Measurements from ENCODE around the gene ATP9A. TPM values are rescaled to one million over a fixed set of nuclear protein-coding genes. Genes with fewer than 3 reads are reported as not detected.

ATP9A gene
- polyA plus RNA-seq, 1 experiment = 35.3 TPM

DNA sequence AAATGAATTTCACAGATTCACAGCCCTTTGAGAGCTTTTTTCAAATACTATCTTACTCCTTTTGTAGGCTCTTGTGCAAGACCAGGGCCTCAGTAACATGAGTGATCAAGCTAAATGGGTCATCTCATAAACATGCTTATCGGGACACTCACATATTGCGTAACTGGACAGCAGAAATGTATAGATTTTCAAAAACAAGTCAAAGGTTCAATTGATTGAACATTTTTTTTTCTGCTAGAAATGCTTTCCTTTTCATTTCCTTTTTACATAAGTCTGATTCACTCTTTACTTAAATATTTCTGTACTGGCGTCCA is 42.8 kb upstream of the ATP9A start:
- H3K4me3 ChIP-seq (ENCODE audit: low read depth, low read length) = no peak overlapping the region
- no peaks in the 10 kb centered on the region for H3K9me3 ChIP-seq (ENCODE audit: control insufficient read depth, insufficient read depth, low read length)
- no peaks in the 10 kb centered on the region for H3K27me3 ChIP-seq (ENCODE audit: control insufficient read depth, insufficient read depth, low read length)
- no peak overlapping the region for H3K27ac ChIP-seq (ENCODE audit: low read depth, low read length)
- ChIA-PET POLR2A (no interaction called here), CTCF (interaction anchor here (4.0 kb wide), 1 partner anchor 11 kb away, joined by 21 read pairs; no protein-coding TSS in a partner anchor)
- peak; percentile 39 for DNase-seq (ENCODE audit: low read depth, low spot score)
- TF ChIP-seq, protein P1, sequence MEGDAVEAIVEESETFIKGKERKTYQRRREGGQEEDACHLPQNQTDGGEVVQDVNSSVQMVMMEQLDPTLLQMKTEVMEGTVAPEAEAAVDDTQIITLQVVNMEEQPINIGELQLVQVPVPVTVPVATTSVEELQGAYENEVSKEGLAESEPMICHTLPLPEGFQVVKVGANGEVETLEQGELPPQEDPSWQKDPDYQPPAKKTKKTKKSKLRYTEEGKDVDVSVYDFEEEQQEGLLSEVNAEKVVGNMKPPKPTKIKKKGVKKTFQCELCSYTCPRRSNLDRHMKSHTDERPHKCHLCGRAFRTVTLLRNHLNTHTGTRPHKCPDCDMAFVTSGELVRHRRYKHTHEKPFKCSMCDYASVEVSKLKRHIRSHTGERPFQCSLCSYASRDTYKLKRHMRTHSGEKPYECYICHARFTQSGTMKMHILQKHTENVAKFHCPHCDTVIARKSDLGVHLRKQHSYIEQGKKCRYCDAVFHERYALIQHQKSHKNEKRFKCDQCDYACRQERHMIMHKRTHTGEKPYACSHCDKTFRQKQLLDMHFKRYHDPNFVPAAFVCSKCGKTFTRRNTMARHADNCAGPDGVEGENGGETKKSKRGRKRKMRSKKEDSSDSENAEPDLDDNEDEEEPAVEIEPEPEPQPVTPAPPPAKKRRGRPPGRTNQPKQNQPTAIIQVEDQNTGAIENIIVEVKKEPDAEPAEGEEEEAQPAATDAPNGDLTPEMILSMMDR (IDR thresholded peaks at IDR 0.05; ENCODE audit: low read depth, low read length) = no peak

DNA sequence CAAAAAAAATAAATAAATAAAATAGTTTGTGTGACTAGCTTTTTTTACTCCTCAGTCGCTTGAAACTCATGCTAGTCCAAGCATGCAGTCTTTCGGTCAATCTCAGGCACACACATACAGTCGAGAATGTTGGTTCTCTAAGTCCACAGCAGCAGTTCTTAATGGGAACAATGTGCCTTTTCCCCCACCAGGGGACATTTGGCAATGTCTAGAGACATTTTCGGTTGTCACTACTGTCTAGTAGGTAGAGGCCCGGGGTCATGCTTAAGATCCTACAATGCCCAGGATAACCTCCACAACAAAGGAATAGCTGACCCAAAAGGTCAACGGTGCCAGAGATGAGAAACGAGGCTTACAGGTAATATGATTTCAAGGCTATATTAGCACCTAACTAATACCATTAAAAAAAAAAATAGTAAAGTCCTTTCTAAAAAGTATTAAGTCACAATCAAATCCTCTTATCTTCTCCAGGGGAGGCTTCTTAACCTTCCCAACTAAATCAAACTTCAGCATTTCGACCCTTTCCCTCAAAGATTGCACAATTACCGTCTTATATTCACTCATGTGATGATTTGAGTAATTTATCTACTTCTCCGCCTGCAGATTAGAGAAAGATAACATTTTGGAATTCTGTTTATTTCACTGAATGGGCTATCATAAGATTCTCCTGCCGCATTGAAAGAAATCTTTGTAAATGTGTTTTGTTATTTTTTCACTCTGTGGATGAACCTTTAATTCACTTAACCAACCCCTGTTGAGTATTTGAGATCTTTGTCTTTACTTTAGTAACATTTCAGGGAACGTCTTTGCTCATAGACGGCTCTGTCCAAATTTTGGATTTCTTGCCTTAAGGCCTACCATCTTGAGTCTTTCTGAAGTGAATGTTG is 42.2 kb upstream of the ATP9A start:
- H3K27me3 ChIP-seq (ENCODE audit: control insufficient read depth, insufficient read depth, low read length) = no peaks in the 10 kb centered on the region
- ChIA-PET CTCF (interaction anchor here (0.6 to 4.0 kb wide), 2 partner anchors 11 to 270 kb away, joined by 3 to 21 read pairs; no protein-coding TSS in a partner anchor), POLR2A (interaction anchor here (0.6 kb wide), 1 partner anchor 93 kb away, joined by 8 read pairs; no protein-coding TSS in a partner anchor)
- TF ChIP-seq, protein P1 (IDR thresholded peaks at IDR 0.05; ENCODE audit: low read depth, low read length) = no peak
- no peaks in the 10 kb centered on the region for H3K9me3 ChIP-seq (ENCODE audit: control insufficient read depth, insufficient read depth, low read length)
- no peak for DNase-seq (ENCODE audit: low read depth, low spot score)
- H3K4me3 ChIP-seq (ENCODE audit: low read depth, low read length) = no peak overlapping the region
- H3K27ac ChIP-seq (ENCODE audit: low read depth, low read length) = no peak overlapping the region

DNA sequence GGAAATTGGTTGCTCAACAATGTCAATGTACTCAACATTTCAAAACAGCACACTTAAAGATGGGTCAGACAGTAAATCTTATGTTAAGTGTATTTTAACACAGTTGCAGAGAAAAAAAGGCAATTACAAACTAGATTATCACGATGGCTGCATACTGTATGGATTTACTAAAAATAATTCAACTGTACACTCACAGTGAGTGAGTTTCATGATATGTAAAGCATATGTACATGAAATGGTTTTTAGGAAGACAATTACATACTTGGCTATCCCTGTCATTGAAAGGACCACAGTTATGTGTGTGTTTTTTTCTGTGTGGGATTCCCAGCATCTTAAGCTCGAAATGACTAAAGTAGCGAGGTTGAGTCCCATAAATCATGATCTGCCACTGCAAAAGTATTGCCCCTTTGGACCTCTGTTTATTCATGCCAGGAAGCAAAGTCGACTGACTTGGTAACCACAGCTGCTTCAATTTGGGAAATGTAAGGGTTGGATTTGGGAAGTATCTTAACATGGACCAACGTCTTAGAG is 39.6 kb upstream of the ATP9A start:
- Histone ChIP-seq H3K9me3 (ENCODE audit: control insufficient read depth, insufficient read depth, low read length) (no peaks in the 10 kb centered on the region), H3K4me3 (ENCODE audit: low read depth, low read length) (no peak overlapping the region), H3K27ac (ENCODE audit: low read depth, low read length) (no peak overlapping the region), H3K27me3 (ENCODE audit: control insufficient read depth, insufficient read depth, low read length) (peaks cover 5% of the 10 kb centered on the region)
- POLR2A ChIA-PET = no interaction called here
- TF ChIP-seq, protein P1 (IDR thresholded peaks at IDR 0.05; ENCODE audit: low read depth, low read length) = no peak
- CTCF ChIA-PET = interaction anchor here (4.0 kb wide), 1 partner anchor 8 kb away, joined by 21 read pairs; no protein-coding TSS in a partner anchor
- DNase-seq (ENCODE audit: low read depth, low spot score) = no peak

DNA sequence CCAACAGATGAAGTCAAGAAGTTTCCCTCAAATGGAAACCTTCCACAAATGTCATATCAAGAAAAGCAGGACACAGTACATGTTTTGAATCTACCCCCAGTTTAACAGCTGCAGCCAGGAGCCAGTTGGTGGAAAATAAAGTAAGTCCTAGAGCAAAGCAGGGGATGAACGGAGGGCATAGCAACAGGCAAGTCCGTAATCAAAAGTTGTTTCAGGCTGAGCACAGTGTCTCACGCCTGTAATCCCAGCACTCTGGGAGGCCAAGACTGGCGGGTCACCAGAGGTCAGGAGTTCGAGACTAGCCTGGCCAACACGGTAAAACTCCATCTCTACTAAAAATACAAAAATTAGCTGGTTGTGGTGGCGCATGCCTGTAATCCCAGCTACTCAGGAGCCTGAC is 36.6 kb upstream of the ATP9A start:
- CTCF ChIA-PET = interaction anchor here (0.6 kb wide), 1 partner anchor 106 kb away, joined by 3 read pairs; no protein-coding TSS in a partner anchor
- H3K27me3 ChIP-seq (ENCODE audit: control insufficient read depth, insufficient read depth, low read length) = peaks cover 27% of the 10 kb centered on the region
- no peak for DNase-seq (ENCODE audit: low read depth, low spot score)
- H3K4me3 ChIP-seq (ENCODE audit: low read depth, low read length) = no peak overlapping the region
- TF ChIP-seq, protein P1 (IDR thresholded peaks at IDR 0.05; ENCODE audit: low read depth, low read length) = no peak
- POLR2A ChIA-PET = no interaction called here
- H3K27ac ChIP-seq (ENCODE audit: low read depth, low read length) = no peak overlapping the region
- H3K9me3 ChIP-seq (ENCODE audit: control insufficient read depth, insufficient read depth, low read length) = no peaks in the 10 kb centered on the region; the same call in 1 of the 2 replicates

All from AG04450 (cell line).